GM21737 (cell line): ENCODE data around the gene CDYL2.
A peak's percentile ranks its signal among the peaks of the same experiment; 100 is the strongest.

Experiments
- ATAC-seq: cut with Tn5 transposase; IDR thresholded peaks from one replicate; pipeline ENCODE4 v1.9.1; 2021; ENCODE audit warnings: mild to moderate bottlenecking, moderate library complexity; ENCODE audit not compliant: unreplicated experiment

The CDYL2 gene

GRCh38 chr16:80602894-80603293 lies 201.5 kb downstream of the CDYL2 start:
- no peak for ATAC-seq

DNA sequence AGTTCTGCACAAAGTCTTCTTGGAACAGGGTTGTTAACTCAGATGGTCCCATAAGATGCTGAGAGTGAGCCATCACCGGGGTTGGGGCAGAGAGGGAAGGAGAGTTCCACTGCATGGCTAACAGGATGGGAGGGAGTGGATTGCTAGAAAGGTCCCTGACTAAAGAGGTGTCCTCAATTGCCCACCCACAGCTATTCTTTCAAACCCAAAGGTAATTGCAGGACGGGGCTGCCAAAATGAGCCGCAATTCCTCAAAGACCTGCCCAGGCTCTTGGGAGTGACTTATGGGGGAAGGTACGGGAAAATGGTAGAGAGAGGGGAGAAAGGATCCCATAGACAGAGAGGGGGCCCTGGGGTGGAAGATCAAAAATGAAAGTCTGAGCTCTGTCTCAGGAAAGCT lies 203.2 kb downstream of the CDYL2 start:
- no peak for ATAC-seq

- no peak for ATAC-seq
Measured at GRCh38 chr16:80599466-80599865, 204.9 kb downstream of the CDYL2 start.

GRCh38 chr16:80596507-80597207 lies 207.7 kb downstream of the CDYL2 start:
- ATAC-seq: no peak

GRCh38 chr16:80594756-80595155 lies 209.6 kb downstream of the CDYL2 start:
- ATAC-seq: no peak

DNA sequence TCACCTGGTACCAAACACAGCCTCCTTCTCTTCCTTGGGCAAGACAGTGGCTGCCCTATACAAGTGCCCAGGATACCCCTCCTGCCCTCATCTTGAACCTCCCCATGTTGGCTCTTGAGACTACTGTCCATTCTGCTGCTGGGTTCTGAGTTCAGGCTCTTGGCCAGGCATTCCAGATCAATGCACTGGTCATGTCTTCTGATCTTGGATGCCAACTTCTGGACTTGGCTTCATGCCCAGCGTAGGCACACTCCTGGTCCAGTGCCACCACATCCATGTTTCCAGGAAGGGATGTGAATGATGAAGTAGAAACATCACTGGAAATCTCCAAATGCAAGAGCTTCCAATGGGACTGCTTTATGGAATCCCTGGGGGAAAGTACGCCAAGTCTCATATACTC lies 212.1 kb downstream of the CDYL2 start:
- ATAC-seq: no peak

DNA sequence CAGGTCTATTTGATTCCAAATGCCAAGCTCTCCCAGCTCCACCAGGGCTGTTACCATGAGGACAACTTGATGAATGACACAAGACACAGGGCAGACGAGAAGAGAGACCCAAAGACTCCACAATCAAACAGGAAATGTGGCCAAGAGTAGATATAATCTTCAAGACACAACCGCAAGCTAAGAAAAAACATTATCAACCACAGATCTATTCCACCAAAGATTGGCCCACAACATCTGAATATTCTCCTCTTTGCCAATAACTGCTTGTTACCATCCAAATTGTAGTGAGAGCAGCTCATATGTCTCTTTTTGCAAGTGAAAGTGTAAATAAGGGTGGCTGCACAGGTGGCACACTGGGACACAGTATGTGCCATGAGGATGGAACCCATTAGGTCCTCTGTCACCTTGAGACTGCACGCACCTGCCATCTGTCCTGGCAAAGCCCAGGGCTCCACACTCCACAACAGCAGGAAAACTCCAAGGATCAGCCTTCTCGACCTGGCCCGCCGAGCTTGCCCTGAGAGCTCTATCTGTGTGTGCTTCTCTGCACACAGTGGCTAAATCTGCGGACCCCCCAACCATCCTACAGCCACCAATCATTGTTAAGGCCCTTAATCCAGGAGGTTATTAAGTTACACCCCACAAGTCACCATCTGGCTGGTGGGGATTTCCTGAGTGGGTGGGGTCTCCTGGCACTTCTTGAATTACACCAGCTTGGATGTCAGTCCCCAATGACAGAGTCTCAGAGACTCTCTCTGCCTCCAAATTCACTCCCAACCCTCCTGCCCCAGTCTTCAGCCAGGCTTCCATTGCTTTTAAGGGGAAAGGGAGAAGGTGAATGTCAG lies 213.1 kb downstream of the CDYL2 start:
- no peak for ATAC-seq

- no peak for ATAC-seq
Measured at GRCh38 chr16:80587071-80587470, 217.3 kb downstream of the CDYL2 start.

GRCh38 chr16:80586476-80586875 lies 217.9 kb downstream of the CDYL2 start:
- no peak for ATAC-seq

- no peak for ATAC-seq
Measured at GRCh38 chr16:80585764-80586163, 218.6 kb downstream of the CDYL2 start.

- no peak for ATAC-seq
Measured at GRCh38 chr16:80583466-80583865, 220.9 kb downstream of the CDYL2 start.

DNA sequence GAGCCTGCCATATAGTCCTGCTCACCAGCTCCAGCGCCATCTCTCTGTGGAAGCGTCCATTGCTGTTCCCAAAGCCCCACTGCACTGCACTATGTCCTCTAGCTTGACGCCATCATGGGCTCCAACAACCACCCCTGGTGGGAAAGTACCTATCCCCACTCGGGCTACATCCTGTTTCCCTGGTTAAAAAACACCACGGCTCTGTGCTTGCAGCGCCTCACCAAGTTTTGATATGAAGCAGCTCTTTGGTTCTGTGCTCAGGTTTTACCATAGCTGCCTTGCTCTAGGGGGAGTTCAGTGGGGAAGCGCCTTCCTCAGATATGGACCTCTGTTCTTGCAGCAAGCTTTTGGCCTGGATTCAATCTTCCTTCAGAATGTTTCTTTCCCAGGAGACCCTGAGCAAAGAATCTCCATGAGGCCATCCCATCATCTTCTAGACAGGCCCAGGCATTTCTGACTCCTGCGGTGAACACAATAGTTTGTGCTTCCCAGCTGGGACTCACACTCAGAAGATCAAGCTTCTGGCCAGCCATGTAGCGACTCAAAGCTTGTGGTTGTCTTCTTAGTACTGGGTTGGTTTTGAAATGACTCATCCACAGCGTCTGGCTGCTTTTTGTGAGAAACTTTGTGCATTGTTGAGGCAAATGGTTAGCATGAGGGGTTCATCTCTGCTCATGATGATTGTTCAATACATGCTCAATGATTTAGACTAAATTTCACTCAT lies 224.1 kb downstream of the CDYL2 start:
- peak; percentile 84 for ATAC-seq

GRCh38 chr16:80577485-80578280 lies 226.7 kb downstream of the CDYL2 start:
- no peak for ATAC-seq

DNA sequence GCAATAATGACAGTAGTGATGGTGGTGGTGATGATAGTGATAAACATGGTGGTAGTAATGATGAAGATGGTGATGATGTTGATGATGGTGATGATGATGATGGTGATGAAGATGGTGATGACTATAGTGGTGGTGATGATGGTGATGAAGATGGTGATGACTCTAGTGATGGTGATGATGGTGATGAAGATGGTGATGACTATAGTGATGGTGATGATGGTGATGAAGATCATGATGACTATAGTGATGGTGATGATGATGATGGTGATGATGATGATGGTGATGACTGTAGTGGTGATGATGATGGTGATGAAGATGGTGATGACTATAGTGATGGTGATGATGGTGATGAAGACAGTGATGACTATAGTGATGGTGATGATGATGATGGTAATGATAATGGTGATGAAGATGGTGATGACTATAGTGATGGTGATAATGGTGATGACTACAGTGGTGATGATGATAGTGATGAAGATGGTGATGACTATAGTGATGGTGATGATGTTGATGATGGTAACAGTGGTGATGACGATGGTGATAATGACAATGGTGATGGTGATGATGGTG lies 228.0 kb downstream of the CDYL2 start:
- no peak for ATAC-seq

- ATAC-seq: no peak
Measured at GRCh38 chr16:80573700-80574120, 230.7 kb downstream of the CDYL2 start.

DNA sequence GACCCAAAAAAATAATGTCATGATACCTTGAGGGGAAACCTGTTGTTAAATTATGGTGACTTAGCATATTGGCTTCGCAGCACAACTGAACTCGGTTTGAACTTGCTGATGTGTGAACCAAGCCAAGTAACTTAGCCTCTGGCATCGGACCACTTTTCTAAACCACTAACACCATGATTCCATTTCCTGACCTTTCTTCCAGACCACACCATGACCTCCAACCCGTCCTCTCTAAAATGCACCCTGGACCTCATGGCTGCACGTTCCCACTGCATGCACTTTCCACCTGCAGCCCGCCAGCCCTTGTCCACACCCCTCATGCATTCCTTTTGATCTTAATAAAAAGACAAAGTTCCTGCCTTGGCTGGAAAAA lies 234.3 kb downstream of the CDYL2 start:
- no peak for ATAC-seq

GRCh38 chr16:80569440-80570105 lies 234.8 kb downstream of the CDYL2 start:
- no peak for ATAC-seq

- no peak for ATAC-seq
Measured at GRCh38 chr16:80564394-80564793, 240.0 kb downstream of the CDYL2 start.

DNA sequence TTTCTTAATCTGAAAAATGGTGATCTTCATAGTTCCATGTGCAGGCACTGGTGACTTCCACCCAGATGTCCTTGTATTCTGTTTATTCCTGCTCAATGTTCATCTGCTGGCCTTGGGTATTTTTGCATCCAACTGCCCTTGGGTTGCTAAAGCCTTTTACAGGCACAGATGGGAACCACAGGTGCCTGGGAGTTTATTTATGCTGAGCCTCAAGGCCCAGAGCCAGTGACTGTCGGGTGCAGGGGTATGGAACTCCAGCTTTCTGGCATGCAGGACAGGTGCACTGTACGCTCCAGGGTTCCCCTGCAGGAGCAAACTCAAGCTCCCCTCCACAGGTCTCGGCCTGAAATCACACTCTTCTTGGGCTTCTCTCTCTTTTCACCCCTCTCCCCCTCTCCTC lies 241.3 kb downstream of the CDYL2 start:
- no peak for ATAC-seq

DNA sequence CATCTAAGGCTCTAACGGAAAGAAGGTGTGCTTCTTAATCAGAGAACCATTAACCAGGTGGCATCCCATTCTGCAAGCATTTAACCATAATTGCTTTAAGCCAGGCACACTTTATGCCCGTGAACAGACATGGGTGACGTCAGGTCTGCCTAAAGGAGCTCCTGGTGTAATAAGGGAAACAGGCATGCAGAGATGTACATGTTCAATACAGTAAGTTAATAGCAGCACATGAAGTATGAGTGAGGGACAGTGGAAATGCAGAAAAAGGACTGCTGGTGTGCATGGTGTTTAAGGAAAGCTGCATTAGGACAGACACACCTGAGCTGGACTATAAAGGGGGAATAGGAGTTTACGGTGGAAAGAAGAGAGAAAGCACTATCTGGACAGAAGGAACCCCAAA lies 245.0 kb downstream of the CDYL2 start:
- no peak for ATAC-seq
